GM23338 (cell line): Measurements from ENCODE around the gene CTF1. TPM values are rescaled to one million over a fixed set of nuclear protein-coding genes. Genes with fewer than 3 reads are reported as not detected.

Experiments used
- ATAC-seq: fragments of 200-7000 bp; cut with Tn5 transposase; 3 replicates; pipeline ENCODE4 v1.9.1; 2020
- DNase-seq: peaks from one replicate; pipeline ENCODE4 v3.0.0-alpha.2; 2015; ENCODE audit warnings: low spot score
- H2AFZ ChIP-seq: fragments of 200-600 bp; sonication (generic); 2 replicates; pipeline ENCODE4 v1.8.0; 2016; ENCODE audit warnings: antibody characterized with exemption, mild to moderate bottlenecking, moderate library complexity
- H3F3A ChIP-seq: fragments of 200-600 bp; sonication (generic); replicated peaks from 2 replicates; pipeline ENCODE4 v1.8.0; 2017; ENCODE audit warnings: antibody characterized with exemption, mixed run types, low read depth
- H3K27ac ChIP-seq: fragments of 200-600 bp; sonication (generic); 2 replicates; pipeline ENCODE4 v1.6.1; 2016; ENCODE audit warnings: low read depth
- H3K27me3 ChIP-seq: fragments of 200-600 bp; sonication (generic); 2 replicates; pipeline ENCODE4 v1.8.0; 2016; ENCODE audit warnings: mild to moderate bottlenecking, mixed run types, moderate library complexity; ENCODE audit not compliant: insufficient read depth
- H3K36me3 ChIP-seq: fragments of 200-600 bp; sonication (generic); 2 replicates; pipeline ENCODE4 v1.8.0; 2016; ENCODE audit warnings: mild to moderate bottlenecking; ENCODE audit not compliant: insufficient read depth
- H3K4me1 ChIP-seq: fragments of 200-600 bp; sonication (generic); 2 replicates; pipeline ENCODE4 v1.8.0; 2016; ENCODE audit warnings: mild to moderate bottlenecking, moderate library complexity; ENCODE audit not compliant: insufficient read depth
- H3K4me2 ChIP-seq: fragments of 200-600 bp; sonication (generic); 2 replicates; pipeline ENCODE4 v1.7.1; 2017; ENCODE audit warnings: mixed run types
- H3K4me3 ChIP-seq: fragments of 200-600 bp; sonication (generic); 2 replicates; pipeline ENCODE4 v1.6.1; 2016; ENCODE audit warnings: mixed run types
- H3K79me2 ChIP-seq: fragments of 200-600 bp; sonication (generic); replicated peaks from 2 replicates; pipeline ENCODE4 v1.8.0; 2017; ENCODE audit warnings: mild to moderate bottlenecking; ENCODE audit not compliant: insufficient read depth
- H3K9me2 ChIP-seq: fragments of 200-600 bp; sonication (generic); 2 replicates; pipeline ENCODE4 v1.8.0; 2017; ENCODE audit not compliant: insufficient read depth
- H4K20me1 ChIP-seq: fragments of 200-600 bp; sonication (generic); replicated peaks from 2 replicates; pipeline ENCODE4 v1.8.0; 2017; ENCODE audit warnings: mild to moderate bottlenecking; ENCODE audit not compliant: insufficient read depth
- H3K27ac Mint-ChIP-seq: 2 replicates; pipeline ENCODE4 v1.8.0; 2020; ENCODE audit warnings: inconsistent platforms, mild to moderate bottlenecking, moderate library complexity, mixed read lengths
- H3K27me3 Mint-ChIP-seq: 3 replicates; pipeline ENCODE4 v1.8.0; 2022; ENCODE audit warnings: low read depth, mild to moderate bottlenecking, moderate library complexity, mixed read lengths, inconsistent platforms; ENCODE audit not compliant: insufficient read depth, poor library complexity
- H3K36me3 Mint-ChIP-seq: 3 replicates; pipeline ENCODE4 v1.8.0; 2021; ENCODE audit warnings: low read depth, mild to moderate bottlenecking, inconsistent platforms, moderate library complexity, mixed read lengths
- H3K4me1 Mint-ChIP-seq: 3 replicates; pipeline ENCODE4 v1.8.0; 2020; ENCODE audit warnings: mild to moderate bottlenecking, inconsistent platforms, mixed read lengths
- H3K4me3 Mint-ChIP-seq: 3 replicates; pipeline ENCODE4 v1.8.0; 2021; ENCODE audit warnings: moderate library complexity, mild to moderate bottlenecking, inconsistent platforms, mixed read lengths
- H3K9me3 Mint-ChIP-seq: 3 replicates; pipeline ENCODE4 v1.8.0; 2020; ENCODE audit warnings: moderate library complexity, mild to moderate bottlenecking, inconsistent platforms, mixed read lengths
- CREB1 ChIP-seq: fragments of 250-450 bp; sonication (Bioruptor Pico); IDR thresholded peaks from 2 replicates; pipeline ENCODE4 v1.5.0; 2020; ENCODE audit warnings: low read depth, mild to moderate bottlenecking, moderate library complexity
- EZH2 ChIP-seq: fragments of 200-600 bp; sonication (generic); IDR thresholded peaks from one replicate; pipeline ENCODE4 v1.8.0; 2017; ENCODE audit warnings: antibody characterized with exemption, mild to moderate bottlenecking, low read depth; ENCODE audit not compliant: unreplicated experiment
- EZH2phosphoT487 ChIP-seq: fragments of 200-600 bp; sonication (generic); IDR thresholded peaks from one replicate; pipeline ENCODE4 v1.8.1; 2018; ENCODE audit warnings: antibody characterized with exemption; ENCODE audit not compliant: unreplicated experiment
- JUNB ChIP-seq: IDR thresholded peaks from one replicate; pipeline ENCODE4 v1.6.1; 2016; ENCODE audit warnings: antibody characterized with exemption; ENCODE audit not compliant: unreplicated experiment
- NANOG ChIP-seq: IDR thresholded peaks from 2 replicates; pipeline ENCODE4 v1.6.1; 2016; ENCODE audit warnings: antibody characterized with exemption, borderline replicate concordance
- POLR2AphosphoS5 ChIP-seq: IDR thresholded peaks from 2 replicates; pipeline ENCODE4 v1.6.1; 2016; ENCODE audit warnings: antibody characterized with exemption, low read depth
- STAT1 ChIP-seq: IDR thresholded peaks from one replicate; pipeline ENCODE4 v1.6.1; 2016; ENCODE audit warnings: antibody characterized with exemption; ENCODE audit not compliant: unreplicated experiment
- ZNF114 ChIP-seq: fragments of 250-450 bp; sonication (Bioruptor Pico); IDR thresholded peaks from 2 replicates; pipeline ENCODE4 v1.5.0; 2020; ENCODE audit warnings: mild to moderate bottlenecking, moderate library complexity
- ZNF331 ChIP-seq: fragments of 250-450 bp; sonication (Bioruptor Pico); IDR thresholded peaks from 2 replicates; pipeline ENCODE4 v1.5.0; 2020; ENCODE audit warnings: low read depth, mild to moderate bottlenecking, moderate library complexity
- polyA plus RNA-seq: library from polyadenylated mRNA; unstranded; fragments of >200 nt; fragmentation: Nextera tagmentation; extraction: Ambion mirVana; gene quantifications from 2 replicates; pipeline ENCODE4 v1.2.1, GENCODE V29; 2016
- total RNA-seq: library from RNA; depleted of rRNA; stranded (reverse); fragments of >200 nt; shearing (Covaris generic); gene quantifications from 2 replicates; pipeline ENCODE4 v1.2.3, GENCODE V29; 2014
- TF ChIP-seq, protein P1 (sequence below), 2 experiments: fragments of 200-600 bp in 1 of 2; sonication (generic) in 1 of 2; conservative IDR thresholded peaks; 2 replicates each; pipeline versions ENCODE4 v1.5.1 to v1.6.1; 2016 to 2017; ENCODE audit warnings: antibody characterized with exemption in 2 of 2, low read depth in 2 of 2, mild to moderate bottlenecking in 2 of 2, moderate library complexity in 1 of 2
- TF ChIP-seq, protein P2 (sequence below): IDR thresholded peaks from one replicate; pipeline ENCODE4 v1.6.1; 2018; ENCODE audit warnings: antibody characterized with exemption; ENCODE audit not compliant: unreplicated experiment
- TF ChIP-seq, protein P3 (sequence below): IDR thresholded peaks from 2 replicates; pipeline ENCODE4 v1.6.1; 2016; ENCODE audit warnings: antibody characterized with exemption
- TF ChIP-seq, protein P4 (sequence below): fragments of 250-450 bp; sonication (Bioruptor Pico); IDR thresholded peaks from 2 replicates; pipeline ENCODE4 v1.5.0; 2020; ENCODE audit warnings: mild to moderate bottlenecking, moderate library complexity

CTF1 gene
- total and polyA plus RNA-seq, 2 experiments from 2014 or later, result 0.24 to 0.52 TPM

DNA sequence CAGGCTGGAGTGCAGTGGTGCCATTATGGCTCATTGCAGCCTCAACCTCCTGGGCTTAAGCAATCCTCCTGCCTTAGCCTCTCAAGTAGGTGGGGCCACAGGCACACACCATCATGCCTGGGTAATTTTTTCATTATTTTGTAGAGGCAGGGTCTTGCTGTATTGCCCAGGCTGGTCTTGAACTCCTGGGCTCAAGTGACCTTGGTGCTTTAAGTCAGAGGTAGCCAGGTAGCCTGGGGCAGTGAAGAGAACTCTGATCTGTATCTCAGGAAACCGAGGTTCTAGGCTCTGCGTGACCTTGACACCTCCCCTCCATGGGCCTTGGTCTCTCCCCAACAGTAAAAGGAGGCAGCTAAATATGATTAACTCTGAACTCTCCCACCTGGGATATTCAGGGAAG, 3.4 kb downstream of the CTF1 start:
- H3K27ac ChIP-seq, result no peak overlapping the region
- H3K36me3 ChIP-seq, result no peaks in the 10 kb centered on the region
- H4K20me1 ChIP-seq, result no peaks in the 10 kb centered on the region
- H3K4me2 ChIP-seq, result no peak overlapping the region
- peaks cover 23% of the 10 kb centered on the region for H3K27me3 ChIP-seq
- H3K79me2 ChIP-seq, result no peaks in the 10 kb centered on the region
- H2AFZ ChIP-seq, result no peak overlapping the region
- H3K4me3 ChIP-seq, result no peak overlapping the region
- Mint-ChIP-seq H3K4me3 (no peak overlapping the region), H3K9me3 (no peaks in the 10 kb centered on the region; the same call in 2 of the 3 replicates), H3K27ac (no peak overlapping the region), H3K4me1 (peaks cover 20% of the 10 kb centered on the region), H3K36me3 (no peaks in the 10 kb centered on the region; the same call in 2 of the 3 replicates), H3K27me3 (peaks cover 18% of the 10 kb centered on the region)
- DNase-seq (no peak), ATAC-seq (no peak)
- TF ChIP-seq NANOG (no peak), EZH2 (no peak), STAT1 (no peak), CREB1 (CRISPR knock-in tag) (no peak), ZNF331 (no peak), JUNB (no peak), EZH2phosphoT487 (no peak), POLR2AphosphoS5 (no peak), ZNF114 (CRISPR knock-in tag) (no peak)
- TF ChIP-seq, protein P1, sequence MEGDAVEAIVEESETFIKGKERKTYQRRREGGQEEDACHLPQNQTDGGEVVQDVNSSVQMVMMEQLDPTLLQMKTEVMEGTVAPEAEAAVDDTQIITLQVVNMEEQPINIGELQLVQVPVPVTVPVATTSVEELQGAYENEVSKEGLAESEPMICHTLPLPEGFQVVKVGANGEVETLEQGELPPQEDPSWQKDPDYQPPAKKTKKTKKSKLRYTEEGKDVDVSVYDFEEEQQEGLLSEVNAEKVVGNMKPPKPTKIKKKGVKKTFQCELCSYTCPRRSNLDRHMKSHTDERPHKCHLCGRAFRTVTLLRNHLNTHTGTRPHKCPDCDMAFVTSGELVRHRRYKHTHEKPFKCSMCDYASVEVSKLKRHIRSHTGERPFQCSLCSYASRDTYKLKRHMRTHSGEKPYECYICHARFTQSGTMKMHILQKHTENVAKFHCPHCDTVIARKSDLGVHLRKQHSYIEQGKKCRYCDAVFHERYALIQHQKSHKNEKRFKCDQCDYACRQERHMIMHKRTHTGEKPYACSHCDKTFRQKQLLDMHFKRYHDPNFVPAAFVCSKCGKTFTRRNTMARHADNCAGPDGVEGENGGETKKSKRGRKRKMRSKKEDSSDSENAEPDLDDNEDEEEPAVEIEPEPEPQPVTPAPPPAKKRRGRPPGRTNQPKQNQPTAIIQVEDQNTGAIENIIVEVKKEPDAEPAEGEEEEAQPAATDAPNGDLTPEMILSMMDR (conservative IDR thresholded peaks at IDR 0.05; ENCODE audit: low read depth in 2 of 2), result no peak
- TF ChIP-seq, protein P2, sequence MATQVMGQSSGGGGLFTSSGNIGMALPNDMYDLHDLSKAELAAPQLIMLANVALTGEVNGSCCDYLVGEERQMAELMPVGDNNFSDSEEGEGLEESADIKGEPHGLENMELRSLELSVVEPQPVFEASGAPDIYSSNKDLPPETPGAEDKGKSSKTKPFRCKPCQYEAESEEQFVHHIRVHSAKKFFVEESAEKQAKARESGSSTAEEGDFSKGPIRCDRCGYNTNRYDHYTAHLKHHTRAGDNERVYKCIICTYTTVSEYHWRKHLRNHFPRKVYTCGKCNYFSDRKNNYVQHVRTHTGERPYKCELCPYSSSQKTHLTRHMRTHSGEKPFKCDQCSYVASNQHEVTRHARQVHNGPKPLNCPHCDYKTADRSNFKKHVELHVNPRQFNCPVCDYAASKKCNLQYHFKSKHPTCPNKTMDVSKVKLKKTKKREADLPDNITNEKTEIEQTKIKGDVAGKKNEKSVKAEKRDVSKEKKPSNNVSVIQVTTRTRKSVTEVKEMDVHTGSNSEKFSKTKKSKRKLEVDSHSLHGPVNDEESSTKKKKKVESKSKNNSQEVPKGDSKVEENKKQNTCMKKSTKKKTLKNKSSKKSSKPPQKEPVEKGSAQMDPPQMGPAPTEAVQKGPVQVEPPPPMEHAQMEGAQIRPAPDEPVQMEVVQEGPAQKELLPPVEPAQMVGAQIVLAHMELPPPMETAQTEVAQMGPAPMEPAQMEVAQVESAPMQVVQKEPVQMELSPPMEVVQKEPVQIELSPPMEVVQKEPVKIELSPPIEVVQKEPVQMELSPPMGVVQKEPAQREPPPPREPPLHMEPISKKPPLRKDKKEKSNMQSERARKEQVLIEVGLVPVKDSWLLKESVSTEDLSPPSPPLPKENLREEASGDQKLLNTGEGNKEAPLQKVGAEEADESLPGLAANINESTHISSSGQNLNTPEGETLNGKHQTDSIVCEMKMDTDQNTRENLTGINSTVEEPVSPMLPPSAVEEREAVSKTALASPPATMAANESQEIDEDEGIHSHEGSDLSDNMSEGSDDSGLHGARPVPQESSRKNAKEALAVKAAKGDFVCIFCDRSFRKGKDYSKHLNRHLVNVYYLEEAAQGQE, result no peak
- TF ChIP-seq, protein P3, sequence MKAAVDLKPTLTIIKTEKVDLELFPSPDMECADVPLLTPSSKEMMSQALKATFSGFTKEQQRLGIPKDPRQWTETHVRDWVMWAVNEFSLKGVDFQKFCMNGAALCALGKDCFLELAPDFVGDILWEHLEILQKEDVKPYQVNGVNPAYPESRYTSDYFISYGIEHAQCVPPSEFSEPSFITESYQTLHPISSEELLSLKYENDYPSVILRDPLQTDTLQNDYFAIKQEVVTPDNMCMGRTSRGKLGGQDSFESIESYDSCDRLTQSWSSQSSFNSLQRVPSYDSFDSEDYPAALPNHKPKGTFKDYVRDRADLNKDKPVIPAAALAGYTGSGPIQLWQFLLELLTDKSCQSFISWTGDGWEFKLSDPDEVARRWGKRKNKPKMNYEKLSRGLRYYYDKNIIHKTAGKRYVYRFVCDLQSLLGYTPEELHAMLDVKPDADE, result no peak
- TF ChIP-seq, protein P4, sequence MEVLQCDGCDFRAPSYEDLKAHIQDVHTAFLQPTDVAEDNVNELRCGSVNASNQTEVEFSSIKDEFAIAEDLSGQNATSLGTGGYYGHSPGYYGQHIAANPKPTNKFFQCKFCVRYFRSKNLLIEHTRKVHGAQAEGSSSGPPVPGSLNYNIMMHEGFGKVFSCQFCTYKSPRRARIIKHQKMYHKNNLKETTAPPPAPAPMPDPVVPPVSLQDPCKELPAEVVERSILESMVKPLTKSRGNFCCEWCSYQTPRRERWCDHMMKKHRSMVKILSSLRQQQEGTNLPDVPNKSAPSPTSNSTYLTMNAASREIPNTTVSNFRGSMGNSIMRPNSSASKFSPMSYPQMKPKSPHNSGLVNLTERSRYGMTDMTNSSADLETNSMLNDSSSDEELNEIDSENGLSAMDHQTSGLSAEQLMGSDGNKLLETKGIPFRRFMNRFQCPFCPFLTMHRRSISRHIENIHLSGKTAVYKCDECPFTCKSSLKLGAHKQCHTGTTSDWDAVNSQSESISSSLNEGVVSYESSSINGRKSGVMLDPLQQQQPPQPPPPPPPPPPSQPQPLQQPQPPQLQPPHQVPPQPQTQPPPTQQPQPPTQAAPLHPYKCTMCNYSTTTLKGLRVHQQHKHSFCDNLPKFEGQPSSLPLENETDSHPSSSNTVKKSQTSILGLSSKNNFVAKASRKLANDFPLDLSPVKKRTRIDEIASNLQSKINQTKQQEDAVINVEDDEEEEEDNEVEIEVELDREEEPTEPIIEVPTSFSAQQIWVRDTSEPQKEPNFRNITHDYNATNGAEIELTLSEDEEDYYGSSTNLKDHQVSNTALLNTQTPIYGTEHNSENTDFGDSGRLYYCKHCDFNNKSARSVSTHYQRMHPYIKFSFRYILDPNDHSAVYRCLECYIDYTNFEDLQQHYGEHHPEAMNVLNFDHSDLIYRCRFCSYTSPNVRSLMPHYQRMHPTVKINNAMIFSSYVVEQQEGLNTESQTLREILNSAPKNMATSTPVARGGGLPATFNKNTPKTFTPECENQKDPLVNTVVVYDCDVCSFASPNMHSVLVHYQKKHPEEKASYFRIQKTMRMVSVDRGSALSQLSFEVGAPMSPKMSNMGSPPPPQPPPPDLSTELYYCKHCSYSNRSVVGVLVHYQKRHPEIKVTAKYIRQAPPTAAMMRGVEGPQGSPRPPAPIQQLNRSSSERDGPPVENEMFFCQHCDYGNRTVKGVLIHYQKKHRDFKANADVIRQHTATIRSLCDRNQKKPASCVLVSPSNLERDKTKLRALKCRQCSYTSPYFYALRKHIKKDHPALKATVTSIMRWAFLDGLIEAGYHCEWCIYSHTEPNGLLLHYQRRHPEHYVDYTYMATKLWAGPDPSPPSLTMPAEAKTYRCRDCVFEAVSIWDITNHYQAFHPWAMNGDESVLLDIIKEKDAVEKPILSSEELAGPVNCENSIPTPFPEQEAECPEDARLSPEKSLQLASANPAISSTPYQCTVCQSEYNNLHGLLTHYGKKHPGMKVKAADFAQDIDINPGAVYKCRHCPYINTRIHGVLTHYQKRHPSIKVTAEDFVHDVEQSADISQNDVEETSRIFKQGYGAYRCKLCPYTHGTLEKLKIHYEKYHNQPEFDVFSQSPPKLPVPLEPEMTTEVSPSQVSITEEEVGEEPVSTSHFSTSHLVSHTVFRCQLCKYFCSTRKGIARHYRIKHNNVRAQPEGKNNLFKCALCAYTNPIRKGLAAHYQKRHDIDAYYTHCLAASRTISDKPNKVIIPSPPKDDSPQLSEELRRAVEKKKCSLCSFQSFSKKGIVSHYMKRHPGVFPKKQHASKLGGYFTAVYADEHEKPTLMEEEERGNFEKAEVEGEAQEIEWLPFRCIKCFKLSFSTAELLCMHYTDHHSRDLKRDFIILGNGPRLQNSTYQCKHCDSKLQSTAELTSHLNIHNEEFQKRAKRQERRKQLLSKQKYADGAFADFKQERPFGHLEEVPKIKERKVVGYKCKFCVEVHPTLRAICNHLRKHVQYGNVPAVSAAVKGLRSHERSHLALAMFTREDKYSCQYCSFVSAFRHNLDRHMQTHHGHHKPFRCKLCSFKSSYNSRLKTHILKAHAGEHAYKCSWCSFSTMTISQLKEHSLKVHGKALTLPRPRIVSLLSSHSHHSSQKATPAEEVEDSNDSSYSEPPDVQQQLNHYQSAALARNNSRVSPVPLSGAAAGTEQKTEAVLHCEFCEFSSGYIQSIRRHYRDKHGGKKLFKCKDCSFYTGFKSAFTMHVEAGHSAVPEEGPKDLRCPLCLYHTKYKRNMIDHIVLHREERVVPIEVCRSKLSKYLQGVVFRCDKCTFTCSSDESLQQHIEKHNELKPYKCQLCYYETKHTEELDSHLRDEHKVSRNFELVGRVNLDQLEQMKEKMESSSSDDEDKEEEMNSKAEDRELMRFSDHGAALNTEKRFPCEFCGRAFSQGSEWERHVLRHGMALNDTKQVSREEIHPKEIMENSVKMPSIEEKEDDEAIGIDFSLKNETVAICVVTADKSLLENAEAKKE (CRISPR knock-in tag), result no peak
- peaks cover 7% of the 10 kb centered on the region; the same call in 1 of the 2 replicates for H3K9me2 ChIP-seq
- H3F3A ChIP-seq, result peaks cover 28% of the 10 kb centered on the region
- H3K4me1 ChIP-seq, result peaks cover 21% of the 10 kb centered on the region
